ENCODE data around the gene TRAF4.
"Not testable (repeated sequence)": the region's sequence is repeated elsewhere in the genome, so short reads cannot be mapped to it uniquely, and the experiment has no call there.

Gene TRAF4

GRCh38 chr17:28749516-28750177 lies 5.8 kb downstream of the TRAF4 start:
- no peak for DNase-seq

GRCh38 chr17:28750178-28751047 lies 6.6 kb downstream of the TRAF4 start:
- peak; percentile 92 to 94 for DNase-seq

- no peak for DNase-seq
Measured at GRCh38 chr17:28751600-28752366, 8.0 kb downstream of the TRAF4 start.

- no peak for DNase-seq
Measured at GRCh38 chr17:28755486-28755885, 11.7 kb downstream of the TRAF4 start.

- DNase-seq: no peak
Measured at GRCh38 chr17:28756049-28756804, 12.4 kb downstream of the TRAF4 start.

GRCh38 chr17:28758411-28759121 lies 14.8 kb downstream of the TRAF4 start:
- no peak for DNase-seq

- no peak for DNase-seq
Measured at GRCh38 chr17:28759256-28759865, 15.6 kb downstream of the TRAF4 start.

GRCh38 chr17:28760601-28761562 lies 17.1 kb downstream of the TRAF4 start:
- DNase-seq: peak; percentile 96

- no peak for DNase-seq
Measured at GRCh38 chr17:28763137-28763799, 19.5 kb downstream of the TRAF4 start.

- DNase-seq: peak; percentile 80 to 90
Measured at GRCh38 chr17:28763804-28764266, 20.0 kb downstream of the TRAF4 start.

GRCh38 chr17:28765038-28765437 lies 21.2 kb downstream of the TRAF4 start:
- no peak for DNase-seq

- DNase-seq: no peak
Measured at GRCh38 chr17:28773736-28774135, 29.9 kb downstream of the TRAF4 start.

- DNase-seq: no peak
Measured at GRCh38 chr17:28774206-28774605, 30.4 kb downstream of the TRAF4 start.

GRCh38 chr17:28777178-28777577 lies 33.4 kb downstream of the TRAF4 start:
- DNase-seq: no peak

- DNase-seq: not testable (repeated sequence)
Measured at GRCh38 chr17:28779601-28780000, 35.8 kb downstream of the TRAF4 start.

GRCh38 chr17:28783161-28783560 lies 39.4 kb downstream of the TRAF4 start:
- no peak for DNase-seq

GRCh38 chr17:28788100-28788499 lies 44.3 kb downstream of the TRAF4 start:
- DNase-seq: no peak

- DNase-seq: peak; percentile 47 to 62
Measured at GRCh38 chr17:28792877-28793661, 49.3 kb downstream of the TRAF4 start.
